GM19395 (cell line): ENCODE results near the gene SMIM29.
"Not testable (repeated sequence)": the region's sequence is repeated elsewhere in the genome, so short reads cannot be mapped to it uniquely, and the experiment has no call there.

Source experiments
- ATAC-seq: cut with Tn5 transposase; IDR thresholded peaks from one replicate; pipeline ENCODE4 v1.9.1; 2021; ENCODE audit warnings: mild to moderate bottlenecking, moderate library complexity; ENCODE audit not compliant: unreplicated experiment

Gene SMIM29

DNA sequence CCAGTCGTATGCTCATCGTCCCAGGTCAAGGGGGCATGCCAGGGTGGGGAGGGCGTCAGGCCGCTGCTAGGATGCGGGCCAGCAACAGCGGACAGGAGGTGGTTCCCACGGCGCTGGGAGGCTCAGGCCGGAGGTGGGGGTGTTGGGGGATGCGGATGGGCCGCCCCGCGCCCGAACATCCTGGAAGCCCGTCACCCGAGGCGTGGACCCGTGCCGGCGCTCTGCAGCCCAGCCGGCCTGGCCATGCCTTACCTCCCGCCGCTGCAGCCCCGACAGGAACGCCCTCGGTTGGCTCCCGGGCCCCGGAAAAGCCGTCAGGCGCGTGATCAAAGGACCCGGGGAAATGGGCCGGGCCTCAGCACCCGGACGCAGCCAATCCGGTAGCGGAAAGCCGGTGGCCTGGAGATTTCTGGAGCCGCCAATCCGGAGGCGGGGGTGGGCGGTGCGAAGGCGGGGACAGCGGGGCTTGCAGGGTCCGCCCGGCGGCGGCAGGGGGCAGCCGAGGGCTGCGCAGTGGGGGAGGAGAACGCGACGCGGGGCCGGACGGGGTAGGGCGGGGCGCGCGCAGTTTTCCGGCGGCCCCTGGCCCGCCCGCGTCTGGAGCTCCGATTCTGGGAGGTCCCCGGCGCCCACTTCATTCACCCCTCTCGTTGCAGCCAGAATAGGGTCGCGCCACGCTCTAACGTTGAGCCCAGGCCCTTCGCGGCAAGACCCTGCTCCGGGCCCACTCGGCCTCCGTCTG is at the start of gene SMIM29:
SMIM29 (minus strand) TSS at position 280 of the 742 bp plus-strand sequence. CDS start 1,215 bp downstream, outside the sequence.
- peak; percentile 74 for ATAC-seq

DNA sequence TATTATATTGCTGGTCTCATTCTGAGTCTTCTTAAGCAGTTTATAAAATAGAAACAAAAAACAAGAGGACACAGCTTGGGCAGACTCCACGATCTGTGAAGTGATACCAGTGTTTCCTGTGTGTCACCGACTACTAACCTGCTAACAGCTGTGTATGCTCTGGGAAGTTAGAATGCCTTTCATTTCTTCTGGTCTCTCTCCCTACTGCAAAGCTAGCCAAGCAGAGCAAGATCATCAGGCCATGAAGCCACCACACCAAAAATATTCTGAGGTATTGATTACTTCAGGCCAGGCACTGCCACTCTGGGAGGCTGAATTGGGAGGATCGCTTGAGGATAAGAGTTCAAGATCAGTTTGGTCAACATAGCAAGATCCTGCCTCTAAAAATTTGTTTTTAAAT is 46.9 kb upstream of the SMIM29 start:
- peak; percentile 92 for ATAC-seq

DNA sequence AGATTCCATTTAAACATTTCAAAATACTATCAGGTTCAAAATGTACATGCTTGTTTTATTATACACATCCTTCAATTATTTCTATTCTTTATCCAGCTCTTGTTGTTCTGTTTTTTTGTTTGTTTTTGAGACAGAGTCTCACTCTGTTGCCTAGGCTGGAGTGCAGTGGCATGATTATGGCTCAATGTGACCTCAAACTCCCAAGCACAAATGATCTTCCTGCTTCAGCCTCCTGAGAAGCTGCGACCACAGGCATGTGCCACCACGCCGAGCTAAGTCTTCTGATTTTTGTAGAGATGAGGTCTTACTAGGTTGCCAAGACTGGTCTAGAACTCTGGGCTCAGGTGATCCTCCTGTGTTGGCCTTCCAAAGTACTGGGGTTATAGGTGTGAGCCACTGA is 44.1 kb upstream of the SMIM29 start:
- no peak for ATAC-seq

DNA sequence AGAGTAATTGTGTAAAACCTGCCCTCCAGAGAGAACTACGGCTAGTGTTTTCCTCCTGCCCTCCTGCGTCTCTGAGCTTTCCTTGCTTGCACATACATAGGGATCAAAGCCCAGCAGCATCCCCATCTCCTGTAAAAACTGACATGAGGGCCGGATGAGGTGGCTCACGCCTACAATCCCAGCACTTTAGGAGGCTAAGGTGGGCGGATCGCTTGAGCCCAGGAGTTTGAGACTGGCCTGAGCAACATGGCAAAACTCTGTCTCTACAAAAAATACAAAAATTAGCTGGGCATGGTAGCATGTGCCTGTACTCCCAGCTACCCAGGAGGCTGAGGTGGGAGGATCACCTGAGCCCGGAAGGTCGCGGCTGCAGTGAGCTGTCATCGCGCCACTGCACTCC is 40.3 kb upstream of the SMIM29 start:
- no peak for ATAC-seq

DNA sequence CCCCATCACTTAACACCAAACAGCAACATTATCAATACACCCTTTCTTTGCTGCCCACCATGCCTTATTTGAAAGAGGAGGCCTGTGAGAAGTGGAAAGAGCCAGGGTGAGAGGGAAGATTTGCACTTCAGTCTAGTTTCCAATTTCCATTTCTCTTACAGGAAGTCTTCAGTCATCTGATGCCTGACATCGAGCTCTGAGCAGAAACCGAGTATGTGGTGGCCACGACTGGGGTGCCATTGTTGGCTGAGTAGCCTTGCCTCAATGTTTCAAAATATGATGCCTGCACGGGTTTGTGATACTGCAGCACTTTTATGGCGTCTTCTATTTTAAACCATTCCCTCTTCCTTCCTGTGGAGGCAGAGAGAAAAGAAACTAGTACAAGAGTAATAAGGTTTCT is 39.8 kb upstream of the SMIM29 start:
- no peak for ATAC-seq

DNA sequence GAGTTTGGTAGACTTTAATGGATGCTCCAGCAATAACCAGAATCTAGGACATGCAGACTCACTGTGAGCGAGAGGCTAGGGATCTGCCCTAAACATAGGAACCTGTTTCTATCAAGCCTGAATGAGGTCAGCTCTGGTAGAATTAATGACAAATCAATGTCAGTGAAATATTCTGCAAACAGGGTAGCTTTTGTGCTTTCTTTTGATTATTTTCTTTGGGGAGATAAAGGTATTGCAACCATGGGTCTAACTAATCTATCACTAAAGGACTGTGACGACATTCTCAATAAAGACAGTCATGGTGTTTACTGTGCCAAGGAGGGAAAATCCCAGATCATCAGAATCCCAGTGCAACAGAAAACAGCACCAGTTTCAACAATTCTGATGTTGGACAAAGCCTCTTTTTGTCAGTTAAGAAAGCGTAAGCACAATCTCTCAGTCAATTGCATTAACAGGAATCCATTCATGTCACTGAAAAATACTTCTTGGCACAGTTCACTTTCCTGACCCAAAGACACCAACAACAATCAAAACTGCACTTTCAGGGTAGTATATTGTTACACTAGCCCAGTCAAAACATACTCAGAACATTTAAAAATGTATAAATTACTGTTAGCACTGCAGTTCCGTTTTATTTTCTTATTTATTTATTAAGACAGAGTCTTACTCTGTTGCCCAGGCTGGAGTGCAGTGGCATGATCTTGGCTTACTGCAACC is 36.8 kb upstream of the SMIM29 start:
- no peak for ATAC-seq

DNA sequence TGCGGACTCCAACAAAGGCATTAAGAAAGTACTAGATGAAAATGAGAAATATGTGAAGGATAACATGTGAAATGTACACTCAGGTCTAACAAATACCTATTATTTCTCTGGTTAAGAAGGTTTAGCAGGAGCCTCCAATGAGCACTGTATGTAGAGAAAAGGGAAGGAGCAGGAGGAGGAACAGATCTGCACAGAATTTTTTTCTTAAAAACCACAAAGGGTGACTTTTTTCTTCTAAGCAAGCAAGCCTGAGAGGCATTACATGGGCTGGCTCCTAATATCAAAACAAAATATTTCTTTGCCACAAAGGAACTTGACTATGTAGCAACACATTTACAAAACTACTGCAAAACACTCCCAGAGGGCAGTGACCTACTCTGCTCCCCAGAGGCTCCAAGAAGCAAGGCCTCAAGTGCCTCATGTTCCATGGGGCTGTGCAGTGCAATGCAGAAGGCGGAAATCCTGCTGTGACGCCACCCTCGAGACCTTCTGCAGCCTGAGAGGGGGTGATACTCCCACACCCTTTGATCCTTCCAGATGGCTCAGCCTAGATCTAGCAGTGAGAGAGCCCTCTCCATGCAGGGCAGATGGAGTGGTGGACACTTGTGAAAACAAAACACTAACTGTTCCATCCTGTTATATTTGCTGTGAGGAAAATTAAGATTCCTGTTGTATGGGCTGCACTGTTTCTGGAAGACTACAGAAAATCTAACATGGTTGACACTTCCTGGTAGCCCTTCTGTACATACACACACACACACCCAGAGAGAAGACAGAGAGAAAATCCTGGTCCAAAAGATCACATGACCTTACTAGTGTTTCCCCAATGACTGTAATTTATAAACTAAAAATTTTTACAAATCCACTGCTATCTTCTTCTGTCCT is 36.0 kb upstream of the SMIM29 start:
- no peak for ATAC-seq

DNA sequence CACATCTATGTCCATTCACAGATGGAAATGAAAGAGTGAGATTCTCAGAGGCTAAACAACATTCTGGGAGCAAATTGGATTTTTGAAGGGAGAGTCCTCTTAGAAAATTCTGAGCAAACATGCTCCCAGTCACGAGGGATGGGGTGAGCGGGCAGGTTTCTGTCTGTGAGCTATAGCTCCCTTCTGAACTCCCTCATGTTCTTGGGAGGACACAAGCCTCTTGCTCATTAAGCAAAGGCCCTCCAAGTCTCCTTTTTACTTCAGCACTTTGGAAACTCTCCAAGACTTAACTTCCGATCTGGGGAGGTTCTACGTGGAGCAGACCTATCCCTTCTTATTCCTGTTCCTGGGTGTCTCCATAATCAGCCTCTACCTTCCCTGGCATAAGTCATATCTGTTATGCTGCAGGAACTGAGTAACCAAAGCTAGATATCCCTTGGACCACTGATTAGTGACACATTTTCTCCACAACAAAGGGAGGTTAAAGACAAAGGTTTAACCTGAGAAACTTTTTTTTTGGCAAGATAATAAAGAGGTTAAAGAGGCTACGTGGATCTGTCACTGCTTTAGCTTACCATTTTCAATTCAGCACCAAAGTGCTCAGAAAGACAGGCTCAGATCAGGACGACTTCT is 33.0 kb upstream of the SMIM29 start:
- no peak for ATAC-seq

DNA sequence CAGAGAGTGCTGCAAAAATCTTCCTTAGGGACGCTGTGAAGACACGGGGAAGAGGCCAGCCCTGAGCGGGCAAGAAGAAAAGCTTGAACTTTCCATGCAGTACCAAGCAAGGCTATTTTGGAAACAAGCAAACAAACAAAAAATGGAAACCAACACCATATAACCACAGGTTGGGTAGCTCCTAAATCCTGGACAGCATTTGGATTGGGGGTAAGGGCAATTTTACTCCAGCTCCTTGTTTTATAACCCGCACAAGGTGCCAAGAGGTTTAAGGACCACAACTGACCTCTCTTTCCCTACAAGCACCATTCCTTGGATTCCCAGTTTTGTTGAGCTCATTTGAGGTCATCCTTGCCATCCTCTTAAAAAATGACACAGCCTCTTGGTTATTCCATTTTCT is 31.4 kb upstream of the SMIM29 start:
- no peak for ATAC-seq

DNA sequence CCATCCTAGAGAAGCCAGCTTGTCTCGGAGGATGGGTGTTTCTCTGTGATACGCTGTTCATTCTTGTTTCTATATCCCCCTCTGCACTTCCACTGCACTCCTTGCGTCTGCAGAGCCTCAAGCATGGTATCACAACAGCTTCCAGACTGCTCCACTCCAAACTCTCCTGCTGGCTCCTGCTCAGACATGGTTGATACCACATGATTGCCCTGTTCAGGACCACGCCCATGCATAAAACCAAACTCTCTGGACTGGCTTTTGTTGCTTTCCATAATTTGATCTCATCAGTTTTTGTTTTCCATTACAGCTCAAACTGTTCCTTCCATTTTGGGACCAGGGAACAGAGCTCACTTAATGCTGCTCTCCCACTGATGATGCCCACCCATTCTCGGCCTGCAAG is 30.0 kb upstream of the SMIM29 start:
- no peak for ATAC-seq

DNA sequence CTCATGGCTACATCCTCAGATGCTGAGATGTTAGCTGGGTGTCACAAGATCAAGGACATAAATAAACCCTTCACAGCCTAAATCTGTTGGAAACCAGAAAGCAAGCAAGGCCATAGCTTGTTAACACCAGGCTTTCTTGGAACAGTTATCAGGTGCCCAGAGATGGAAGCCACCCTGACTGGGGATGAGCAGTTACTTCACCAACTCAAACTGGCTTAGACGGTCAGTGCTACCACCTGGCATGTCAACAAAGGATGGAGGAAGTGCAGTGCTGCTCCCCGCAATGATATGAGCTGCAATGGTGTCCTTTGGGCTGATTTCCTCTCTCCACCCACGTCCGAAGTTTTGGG is 28.9 kb upstream of the SMIM29 start:
- ATAC-seq, result no peak

DNA sequence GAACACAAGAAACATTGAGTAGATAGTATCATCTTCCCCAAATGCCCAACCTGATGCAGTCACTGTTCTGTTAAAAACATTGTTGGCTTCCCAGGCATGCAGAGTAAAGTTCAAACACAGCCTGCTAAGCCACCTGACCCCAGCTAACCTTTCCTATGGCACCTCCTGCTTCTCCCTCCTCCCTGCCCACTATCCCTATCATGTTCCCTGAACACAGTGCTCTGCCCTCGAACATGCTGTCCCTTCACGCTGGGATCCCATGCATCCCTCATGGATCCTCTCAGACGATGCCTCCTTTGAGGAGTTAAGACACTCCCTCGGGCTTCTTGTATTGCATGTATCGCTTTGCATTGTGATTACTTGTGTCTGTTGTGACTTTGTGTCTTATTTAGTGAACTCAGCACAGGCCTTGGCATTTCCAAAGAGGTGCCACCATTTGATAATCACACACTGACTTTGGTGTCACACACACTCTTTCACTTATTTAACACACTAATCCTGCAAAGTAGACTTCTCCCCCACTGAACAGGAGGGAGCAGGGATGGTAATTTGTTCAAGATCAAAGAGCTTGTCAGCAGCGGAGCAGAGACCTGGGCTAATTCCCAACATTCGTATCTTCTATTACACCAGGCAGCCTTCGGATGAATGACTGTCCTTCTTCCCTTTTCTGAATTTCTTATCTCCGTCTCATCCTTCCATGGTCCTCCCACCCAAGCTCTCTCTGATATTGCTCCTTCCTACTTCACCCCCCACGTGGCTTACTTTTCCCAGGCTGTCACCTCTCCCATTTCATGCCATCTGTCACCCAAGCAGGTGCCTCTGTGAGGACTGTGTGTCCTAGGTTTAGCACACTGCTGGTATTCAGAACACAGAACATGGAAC is 28.3 kb upstream of the SMIM29 start:
- ATAC-seq, result no peak

DNA sequence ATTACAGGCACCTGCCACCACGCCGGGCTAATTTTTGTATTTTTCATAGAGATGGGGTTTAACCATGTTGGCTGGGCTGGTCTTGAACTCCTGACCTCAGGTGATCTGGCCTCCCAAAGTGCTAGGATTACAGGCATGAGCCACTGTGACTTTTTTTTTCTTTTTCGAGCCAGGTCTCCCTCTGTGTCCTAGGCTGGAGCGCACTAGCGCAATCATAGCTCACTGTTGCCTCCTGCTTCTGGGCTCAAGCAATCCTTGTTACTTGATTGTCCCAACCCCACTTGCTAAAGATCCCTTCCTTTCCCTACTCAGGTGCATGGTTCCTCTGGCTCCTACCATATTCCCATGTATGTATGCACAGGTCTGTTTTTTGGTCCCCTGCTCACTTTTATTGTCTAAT is 27.4 kb upstream of the SMIM29 start:
- no peak for ATAC-seq

DNA sequence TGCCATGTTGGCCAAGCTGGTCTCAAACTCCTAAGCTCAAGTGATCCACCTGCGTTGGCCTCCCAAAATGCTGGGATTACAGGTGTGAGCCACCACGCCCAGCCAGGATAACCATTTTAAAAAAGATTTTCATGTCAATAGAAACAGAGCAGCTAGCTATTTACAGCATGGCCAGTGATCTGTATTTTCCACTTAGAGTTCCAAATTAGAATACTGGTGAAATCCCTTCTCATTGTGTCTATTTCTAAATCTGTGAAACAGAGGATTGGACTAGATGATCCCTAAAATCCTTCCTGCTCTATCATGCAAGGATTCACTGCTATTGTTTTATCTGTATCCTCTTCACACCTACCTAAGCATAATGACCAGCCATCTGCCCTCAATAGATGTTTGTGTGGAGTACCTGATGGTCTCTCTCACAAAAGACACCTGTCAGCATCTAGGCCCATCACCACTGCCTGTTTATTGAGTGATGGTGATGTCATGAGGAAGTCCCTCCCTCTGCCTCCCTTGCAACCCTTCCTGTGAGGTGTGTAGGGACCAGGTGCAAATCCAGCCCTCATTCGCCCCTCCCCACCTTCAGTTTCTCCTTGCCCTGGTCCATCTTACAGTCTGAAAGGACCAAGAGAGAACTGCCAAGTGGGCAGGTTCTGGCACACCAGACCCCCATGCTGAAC is 26.5 kb upstream of the SMIM29 start:
- no peak for ATAC-seq

DNA sequence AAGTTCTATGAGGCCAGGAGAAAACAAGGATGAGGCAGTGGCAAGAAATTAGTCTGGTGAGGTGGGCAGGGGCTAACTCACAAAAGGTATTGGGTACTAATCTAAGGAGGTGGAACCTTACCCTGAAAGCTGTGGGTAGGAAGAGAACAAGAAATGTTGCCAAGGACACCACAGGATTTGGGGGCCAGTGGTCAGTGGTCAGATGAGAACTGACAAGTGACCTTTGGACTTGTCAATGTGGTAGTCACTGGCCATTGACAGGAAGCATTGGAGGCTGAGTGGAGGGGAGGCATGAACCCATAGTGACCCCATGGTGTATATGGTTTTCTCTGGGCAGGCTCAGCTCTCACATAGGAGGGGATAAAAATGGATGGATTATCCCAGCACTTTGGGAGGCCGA is 25.3 kb upstream of the SMIM29 start:
- ATAC-seq, result no peak

DNA sequence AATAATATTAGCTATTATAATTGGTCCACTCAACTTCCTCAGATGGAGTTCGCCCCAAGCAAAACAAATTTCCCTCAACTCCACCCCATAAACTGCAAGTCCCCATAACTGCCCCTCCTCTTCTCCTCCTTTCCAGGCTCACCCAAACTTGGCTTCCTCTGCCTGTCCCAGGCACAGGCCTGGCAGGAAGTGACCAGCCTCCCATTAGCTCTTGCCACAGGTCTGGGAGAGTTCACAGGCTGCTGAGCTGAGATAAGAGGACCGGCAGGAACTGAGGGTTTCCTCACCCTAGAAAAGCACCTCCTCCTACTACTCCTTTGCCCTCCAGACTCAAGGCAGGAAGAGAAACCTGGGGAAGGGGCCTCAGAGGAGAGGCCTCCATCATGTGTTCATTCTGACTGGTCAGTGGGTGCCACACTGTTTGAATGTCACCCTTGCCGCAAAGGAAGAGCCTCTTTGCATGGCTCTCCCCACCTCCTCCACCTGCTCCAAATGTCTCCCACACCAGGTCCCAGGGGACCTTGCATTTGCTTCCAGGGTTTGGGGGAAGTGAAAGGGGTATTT is 24.5 kb upstream of the SMIM29 start:
- ATAC-seq, result no peak

DNA sequence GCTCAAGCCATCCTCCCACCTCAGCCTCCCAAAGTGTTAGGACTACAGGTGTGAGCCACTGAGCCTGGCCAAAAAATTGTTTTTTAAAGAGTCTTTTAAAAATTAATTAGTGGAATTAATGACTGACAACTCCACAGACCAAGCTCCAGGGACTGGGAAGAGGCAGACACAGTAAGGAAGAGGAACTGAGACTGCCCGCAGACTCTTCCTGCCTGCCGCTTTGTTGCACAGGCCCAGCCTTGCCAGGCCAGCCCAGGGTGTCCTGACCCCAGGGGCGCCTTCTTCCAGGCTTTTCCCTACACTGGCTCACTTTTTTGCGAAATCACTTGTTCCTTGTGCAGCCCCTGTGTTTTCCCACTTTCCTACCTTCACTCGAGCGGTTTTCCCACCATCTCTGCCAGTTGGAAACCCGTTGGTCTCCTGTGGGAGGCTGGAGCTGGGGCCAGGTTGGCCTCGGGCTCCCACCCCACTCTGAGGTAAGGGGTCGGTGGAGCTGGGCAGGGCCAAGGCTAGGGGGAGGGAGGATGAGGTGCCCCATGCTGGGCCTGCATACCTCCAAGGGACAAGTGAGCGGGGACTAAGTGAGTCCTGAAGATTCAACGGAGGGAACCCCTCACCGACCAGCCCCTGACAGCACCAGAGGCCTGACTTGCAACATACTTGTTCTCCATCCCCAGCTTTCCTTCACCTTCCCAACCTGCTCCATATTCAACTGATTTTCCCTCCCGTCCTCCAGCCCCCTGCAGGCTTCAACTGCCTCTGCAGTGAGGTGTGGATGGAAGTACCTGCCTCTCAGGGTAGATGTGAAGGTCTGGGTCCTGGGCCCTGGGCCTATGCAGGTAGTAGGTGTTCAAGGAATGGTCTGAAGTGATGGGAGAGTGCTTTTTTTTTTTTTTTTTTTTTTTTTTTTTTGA is 23.5 kb upstream of the SMIM29 start:
- no peak for ATAC-seq

DNA sequence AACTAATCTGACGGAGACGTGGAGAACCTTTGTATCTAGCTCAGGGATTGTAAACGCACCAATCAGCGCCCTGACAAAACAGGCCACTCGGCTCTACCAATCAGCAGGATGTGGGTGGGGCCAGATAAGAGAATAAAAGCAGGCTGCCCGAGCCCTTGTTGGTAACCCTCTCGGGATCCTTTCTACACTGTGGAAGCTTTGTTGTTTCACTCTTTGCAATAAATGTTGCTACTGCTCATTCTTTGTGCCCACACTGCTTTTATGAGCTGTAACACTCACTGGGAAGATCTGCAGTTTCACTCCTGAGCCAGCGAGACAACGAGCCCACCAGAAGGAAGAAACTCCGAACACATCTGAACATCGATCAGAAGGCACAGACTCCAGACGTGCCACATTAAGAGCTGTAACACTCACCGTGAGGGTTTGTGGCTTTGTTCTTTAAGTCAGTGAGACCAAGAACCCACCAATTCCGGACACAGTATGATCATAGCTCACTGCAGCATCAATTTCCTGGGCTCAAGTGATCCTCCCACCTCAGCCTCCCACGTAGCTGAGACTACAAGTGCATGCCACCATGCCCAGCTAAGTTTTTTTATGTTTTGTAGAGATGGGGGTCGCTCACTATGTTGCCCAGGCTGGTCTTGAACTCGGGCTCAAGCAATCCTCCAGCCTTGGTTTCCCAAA is 21.0 kb upstream of the SMIM29 start:
- ATAC-seq, result not testable (repeated sequence)
